Glutamatergic neuron (in vitro differentiated cells): ENCODE measurements around the gene RNF2. TPM values are rescaled to one million over a fixed set of nuclear protein-coding genes. Genes with fewer than 3 reads are reported as not detected.

Source experiments
- DNase-seq: peaks from one replicate; pipeline ENCODE4 v3.0.0; 2022
- H3K27ac Mint-ChIP-seq: one replicate; pipeline ENCODE4 v1.8.0; 2020; ENCODE audit warnings: mild to moderate bottlenecking, mixed read lengths, inconsistent platforms; ENCODE audit not compliant: unreplicated experiment
- H3K27me3 Mint-ChIP-seq: one replicate; pipeline ENCODE4 v1.8.0; 2020; ENCODE audit warnings: mild to moderate bottlenecking, moderate library complexity, mixed read lengths, inconsistent platforms; ENCODE audit not compliant: unreplicated experiment
- H3K36me3 Mint-ChIP-seq: one replicate; pipeline ENCODE4 v1.8.0; 2020; ENCODE audit warnings: mild to moderate bottlenecking, mixed read lengths, inconsistent platforms; ENCODE audit not compliant: unreplicated experiment
- H3K4me1 Mint-ChIP-seq: one replicate; pipeline ENCODE4 v1.8.0; 2020; ENCODE audit warnings: mild to moderate bottlenecking, low read depth, mixed read lengths, inconsistent platforms; ENCODE audit not compliant: unreplicated experiment
- H3K4me3 Mint-ChIP-seq: one replicate; pipeline ENCODE4 v1.8.0; 2020; ENCODE audit warnings: mild to moderate bottlenecking, mixed read lengths, inconsistent platforms; ENCODE audit not compliant: unreplicated experiment
- H3K9me3 Mint-ChIP-seq: one replicate; pipeline ENCODE4 v1.8.0; 2020; ENCODE audit warnings: mild to moderate bottlenecking, moderate library complexity, mixed read lengths, inconsistent platforms; ENCODE audit not compliant: unreplicated experiment
- total RNA-seq: library from RNA; stranded (reverse); fragmentation: NEBNext Ultra II Directional; extraction: Animal tissue kit (Norgen Biotek cat#: 25700); gene quantifications from one replicate; pipeline ENCODE4 v1.2.1, GENCODE V29; 2021; ENCODE audit not compliant: unreplicated experiment
- TF ChIP-seq, protein P1 (sequence below): fragments of 200-600 bp; sonication (generic); IDR thresholded peaks from one replicate; pipeline ENCODE4 v1.5.0; 2021; ENCODE audit not compliant: partially characterized antibody, unreplicated experiment

Gene RNF2
- total RNA-seq, 1 donor from 2014 or later, result 33.8 TPM

DNA sequence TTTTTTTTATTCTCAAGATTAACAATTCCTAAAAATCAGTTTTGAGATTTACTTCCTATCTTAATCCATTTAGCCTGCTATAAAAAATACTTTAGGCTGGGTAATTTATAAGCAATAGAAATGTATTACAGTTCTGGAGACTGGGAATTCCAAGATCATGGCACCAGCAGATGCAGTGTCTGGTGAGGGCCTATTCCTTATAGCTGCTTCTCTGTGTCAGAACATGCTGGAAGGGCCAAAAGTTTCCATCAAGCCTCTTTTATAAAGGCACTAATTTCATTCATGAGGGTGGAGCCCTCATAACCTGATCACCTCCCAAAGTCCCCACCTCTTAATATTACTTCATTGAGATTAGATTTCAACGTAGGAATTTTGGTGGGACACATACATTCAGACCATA is 41.7 kb downstream of the RNF2 start:
- Mint-ChIP-seq H3K9me3 (no peaks in the 10 kb centered on the region), H3K27ac (no peak overlapping the region), H3K27me3 (no peaks in the 10 kb centered on the region), H3K36me3 (peaks cover 4% of the 10 kb centered on the region), H3K4me3 (no peak overlapping the region), H3K4me1 (no peaks in the 10 kb centered on the region)
- TF ChIP-seq, protein P1, sequence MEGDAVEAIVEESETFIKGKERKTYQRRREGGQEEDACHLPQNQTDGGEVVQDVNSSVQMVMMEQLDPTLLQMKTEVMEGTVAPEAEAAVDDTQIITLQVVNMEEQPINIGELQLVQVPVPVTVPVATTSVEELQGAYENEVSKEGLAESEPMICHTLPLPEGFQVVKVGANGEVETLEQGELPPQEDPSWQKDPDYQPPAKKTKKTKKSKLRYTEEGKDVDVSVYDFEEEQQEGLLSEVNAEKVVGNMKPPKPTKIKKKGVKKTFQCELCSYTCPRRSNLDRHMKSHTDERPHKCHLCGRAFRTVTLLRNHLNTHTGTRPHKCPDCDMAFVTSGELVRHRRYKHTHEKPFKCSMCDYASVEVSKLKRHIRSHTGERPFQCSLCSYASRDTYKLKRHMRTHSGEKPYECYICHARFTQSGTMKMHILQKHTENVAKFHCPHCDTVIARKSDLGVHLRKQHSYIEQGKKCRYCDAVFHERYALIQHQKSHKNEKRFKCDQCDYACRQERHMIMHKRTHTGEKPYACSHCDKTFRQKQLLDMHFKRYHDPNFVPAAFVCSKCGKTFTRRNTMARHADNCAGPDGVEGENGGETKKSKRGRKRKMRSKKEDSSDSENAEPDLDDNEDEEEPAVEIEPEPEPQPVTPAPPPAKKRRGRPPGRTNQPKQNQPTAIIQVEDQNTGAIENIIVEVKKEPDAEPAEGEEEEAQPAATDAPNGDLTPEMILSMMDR, result no peak
- no peak for DNase-seq

DNA sequence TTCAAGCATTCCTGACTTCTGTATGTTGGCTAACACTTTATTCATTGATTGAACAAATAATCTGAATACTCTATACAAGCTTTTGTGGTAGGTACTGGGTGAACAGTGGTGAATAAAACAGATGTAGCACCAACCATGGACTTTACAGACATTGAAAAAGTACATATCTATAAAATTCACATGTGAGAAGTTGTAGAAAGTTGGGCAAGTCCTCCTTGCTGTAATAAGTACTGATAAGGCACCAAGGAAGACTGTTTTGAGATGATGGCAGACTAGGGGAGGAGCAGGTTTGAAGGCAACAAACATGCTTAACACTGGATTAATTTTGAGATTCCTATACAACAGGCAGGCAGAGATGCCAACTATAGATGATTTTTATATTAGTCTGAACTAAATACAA is 42.4 kb downstream of the RNF2 start:
- H3K9me3 Mint-ChIP-seq, result no peaks in the 10 kb centered on the region
- H3K36me3 Mint-ChIP-seq, result peaks cover 4% of the 10 kb centered on the region
- DNase-seq, result no peak
- H3K27me3 Mint-ChIP-seq, result no peaks in the 10 kb centered on the region
- no peak overlapping the region for H3K27ac Mint-ChIP-seq
- H3K4me1 Mint-ChIP-seq, result no peaks in the 10 kb centered on the region
- TF ChIP-seq, protein P1, result no peak
- H3K4me3 Mint-ChIP-seq, result no peak overlapping the region

DNA sequence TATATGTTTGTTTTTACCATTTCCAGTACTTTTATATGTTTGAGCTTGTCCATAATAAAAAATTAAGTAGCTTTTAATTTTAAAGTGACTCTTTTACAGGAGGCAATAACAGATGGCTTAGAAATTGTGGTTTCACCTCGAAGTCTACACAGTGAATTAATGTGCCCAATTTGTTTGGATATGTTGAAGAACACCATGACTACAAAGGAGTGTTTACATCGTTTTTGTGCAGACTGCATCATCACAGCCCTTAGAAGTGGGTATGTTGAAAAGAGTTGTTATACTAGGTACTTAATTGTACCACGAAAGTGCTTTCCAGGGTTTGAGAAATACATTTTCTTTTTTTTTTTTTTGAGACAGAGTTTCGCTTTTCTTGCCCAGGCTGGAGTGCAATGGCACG is 46.1 kb downstream of the RNF2 start:
- H3K27me3 Mint-ChIP-seq, result no peaks in the 10 kb centered on the region
- no peak overlapping the region for H3K27ac Mint-ChIP-seq
- TF ChIP-seq, protein P1, result no peak
- no peaks in the 10 kb centered on the region for H3K9me3 Mint-ChIP-seq
- no peak for DNase-seq
- no peak overlapping the region for H3K4me3 Mint-ChIP-seq
- H3K4me1 Mint-ChIP-seq, result no peaks in the 10 kb centered on the region
- H3K36me3 Mint-ChIP-seq, result peaks cover 4% of the 10 kb centered on the region

DNA sequence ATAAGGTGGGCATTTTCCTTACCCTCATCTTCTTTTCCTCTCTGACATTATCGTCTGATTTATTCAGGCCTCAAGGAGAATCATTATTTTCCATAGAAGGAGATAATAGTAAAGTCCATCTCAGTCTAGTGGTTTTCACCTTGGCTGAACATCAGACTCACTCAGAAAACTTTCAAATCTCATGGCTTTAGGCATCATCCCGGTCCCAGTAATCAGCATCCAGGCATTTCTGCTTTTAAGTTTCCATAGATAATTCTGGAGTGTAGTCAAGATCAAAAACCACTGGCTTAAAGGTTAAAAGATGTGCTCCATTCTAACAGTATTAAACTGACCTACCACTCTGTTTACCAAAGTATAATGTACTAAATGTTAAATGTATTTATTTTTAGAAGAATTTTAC is 49.4 kb downstream of the RNF2 start:
- TF ChIP-seq, protein P1, result no peak
- DNase-seq, result no peak
- no peaks in the 10 kb centered on the region for H3K4me1 Mint-ChIP-seq
- no peaks in the 10 kb centered on the region for H3K27me3 Mint-ChIP-seq
- H3K9me3 Mint-ChIP-seq, result no peaks in the 10 kb centered on the region
- H3K36me3 Mint-ChIP-seq, result no peaks in the 10 kb centered on the region
- no peak overlapping the region for H3K27ac Mint-ChIP-seq
- H3K4me3 Mint-ChIP-seq, result no peak overlapping the region

DNA sequence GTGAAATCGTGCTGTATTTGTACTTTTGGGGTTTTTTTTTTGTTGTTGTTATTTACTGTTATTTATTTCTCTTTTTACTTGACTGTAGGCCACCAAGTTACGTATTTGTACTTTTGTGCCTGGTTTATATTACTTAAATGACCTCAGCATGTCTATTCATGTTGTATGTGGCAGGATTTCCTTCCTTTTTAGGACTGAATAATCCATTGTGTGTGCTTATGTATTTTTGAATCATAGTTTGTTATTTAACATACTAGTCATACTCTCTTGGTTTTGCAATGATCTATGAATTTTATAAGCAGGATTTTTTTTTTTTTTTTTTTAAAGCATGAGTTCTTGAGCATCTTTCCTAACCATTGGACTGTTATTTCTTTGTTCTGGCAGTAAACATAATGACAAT is 51.2 kb downstream of the RNF2 start:
- H3K27me3 Mint-ChIP-seq, result no peaks in the 10 kb centered on the region
- no peaks in the 10 kb centered on the region for H3K36me3 Mint-ChIP-seq
- TF ChIP-seq, protein P1, result no peak
- H3K4me1 Mint-ChIP-seq, result no peaks in the 10 kb centered on the region
- no peak for DNase-seq
- H3K4me3 Mint-ChIP-seq, result no peak overlapping the region
- H3K27ac Mint-ChIP-seq, result no peak overlapping the region
- H3K9me3 Mint-ChIP-seq, result no peaks in the 10 kb centered on the region
